Measurements from ENCODE around the gene ARAP3. TPM values are rescaled to one million over a fixed set of nuclear protein-coding genes. Genes with fewer than 3 reads are reported as not detected.

The ARAP3 gene
- polyA plus RNA-seq, 1 donor from 2014 or later = 1.4 TPM

DNA sequence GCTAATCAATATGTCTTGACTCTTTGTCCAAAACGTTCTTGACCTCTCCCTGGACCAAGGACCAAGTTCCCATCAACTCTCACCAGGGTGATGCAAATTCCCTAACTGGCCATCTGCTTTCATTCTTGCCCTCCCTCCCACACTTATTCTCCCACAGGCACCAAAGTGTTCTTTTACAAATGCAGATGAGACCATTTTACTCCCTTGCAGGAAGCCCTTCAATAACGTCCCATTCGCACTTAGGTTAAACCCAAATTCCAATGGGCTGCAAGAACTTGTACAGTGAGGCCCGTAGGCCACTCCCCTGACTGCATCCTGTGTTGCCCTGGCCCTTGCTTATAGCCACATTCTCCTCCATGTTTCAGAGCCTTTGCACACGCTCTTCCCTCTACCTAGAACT, 7.3 kb downstream of the ARAP3 start:
- TF ChIP-seq SMC3 (conservative IDR thresholded peaks at IDR 0.05; ENCODE audit: poor library complexity) (no peak), POLR2AphosphoS5 (IDR thresholded peaks at IDR 0.05) (no peak)
- TF ChIP-seq, protein P1, sequence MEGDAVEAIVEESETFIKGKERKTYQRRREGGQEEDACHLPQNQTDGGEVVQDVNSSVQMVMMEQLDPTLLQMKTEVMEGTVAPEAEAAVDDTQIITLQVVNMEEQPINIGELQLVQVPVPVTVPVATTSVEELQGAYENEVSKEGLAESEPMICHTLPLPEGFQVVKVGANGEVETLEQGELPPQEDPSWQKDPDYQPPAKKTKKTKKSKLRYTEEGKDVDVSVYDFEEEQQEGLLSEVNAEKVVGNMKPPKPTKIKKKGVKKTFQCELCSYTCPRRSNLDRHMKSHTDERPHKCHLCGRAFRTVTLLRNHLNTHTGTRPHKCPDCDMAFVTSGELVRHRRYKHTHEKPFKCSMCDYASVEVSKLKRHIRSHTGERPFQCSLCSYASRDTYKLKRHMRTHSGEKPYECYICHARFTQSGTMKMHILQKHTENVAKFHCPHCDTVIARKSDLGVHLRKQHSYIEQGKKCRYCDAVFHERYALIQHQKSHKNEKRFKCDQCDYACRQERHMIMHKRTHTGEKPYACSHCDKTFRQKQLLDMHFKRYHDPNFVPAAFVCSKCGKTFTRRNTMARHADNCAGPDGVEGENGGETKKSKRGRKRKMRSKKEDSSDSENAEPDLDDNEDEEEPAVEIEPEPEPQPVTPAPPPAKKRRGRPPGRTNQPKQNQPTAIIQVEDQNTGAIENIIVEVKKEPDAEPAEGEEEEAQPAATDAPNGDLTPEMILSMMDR (IDR thresholded peaks at IDR 0.05; ENCODE audit: poor library complexity, severe bottlenecking) = no peak
- no peak overlapping the region for H3K27ac ChIP-seq (ENCODE audit: low read length)
- no peaks in the 10 kb centered on the region for H3K79me2 ChIP-seq (replicated peaks; ENCODE audit: insufficient read depth, low read length)
- no peaks in the 10 kb centered on the region for H4K20me1 ChIP-seq (ENCODE audit: insufficient read depth)
- H3K9me3 ChIP-seq (ENCODE audit: low read length) = no peaks in the 10 kb centered on the region
- no peak overlapping the region for H3K4me2 ChIP-seq (ENCODE audit: low read length)
- H3K4me3 ChIP-seq (ENCODE audit: low read length) = no peak overlapping the region
- H3K27me3 ChIP-seq (ENCODE audit: insufficient read depth, low read depth, low read length) = no peaks in the 10 kb centered on the region
- no peak overlapping the region for H3K9ac ChIP-seq (ENCODE audit: low read length)
- no peaks in the 10 kb centered on the region for H3K36me3 ChIP-seq (ENCODE audit: insufficient read depth, low read length)
- no peaks in the 10 kb centered on the region for H3K9me2 ChIP-seq (ENCODE audit: insufficient read depth, low read length)
- no peaks in the 10 kb centered on the region for H3F3A ChIP-seq (ENCODE audit: insufficient read depth, low read length, poor library complexity, severe bottlenecking)
- no peak overlapping the region for H2AFZ ChIP-seq (ENCODE audit: low read depth, low read length)

GRCh38 chr5:141672841-141673813, 8.9 kb downstream of the ARAP3 start:
- no peak overlapping the region for H3K4me3 ChIP-seq (ENCODE audit: low read length)
- H4K20me1 ChIP-seq (ENCODE audit: insufficient read depth) = no peaks in the 10 kb centered on the region
- no peak overlapping the region for H3K4me2 ChIP-seq (ENCODE audit: low read length)
- no peaks in the 10 kb centered on the region for H3F3A ChIP-seq (ENCODE audit: insufficient read depth, low read length, poor library complexity, severe bottlenecking)
- H3K36me3 ChIP-seq (ENCODE audit: insufficient read depth, low read length) = no peaks in the 10 kb centered on the region
- no peak overlapping the region for H3K27ac ChIP-seq (ENCODE audit: low read length)
- no peak overlapping the region for H2AFZ ChIP-seq (ENCODE audit: low read depth, low read length)
- H3K9ac ChIP-seq (ENCODE audit: low read length) = peak overlapping the region; percentile 24
- H3K9me3 ChIP-seq (ENCODE audit: low read length) = no peaks in the 10 kb centered on the region
- H3K79me2 ChIP-seq (replicated peaks; ENCODE audit: insufficient read depth, low read length) = no peaks in the 10 kb centered on the region
- H3K9me2 ChIP-seq (ENCODE audit: insufficient read depth, low read length) = no peaks in the 10 kb centered on the region
- H3K27me3 ChIP-seq (ENCODE audit: insufficient read depth, low read depth, low read length) = no peaks in the 10 kb centered on the region
- TF ChIP-seq, protein P1 (IDR thresholded peaks at IDR 0.05; ENCODE audit: poor library complexity, severe bottlenecking) = no peak
- TF ChIP-seq POLR2AphosphoS5 (IDR thresholded peaks at IDR 0.05) (no peak), TAF1 (IDR thresholded peaks at IDR 0.05; ENCODE audit: low read depth) (no peak), MXI1 (conservative IDR thresholded peaks at IDR 0.05; ENCODE audit: poor library complexity, severe bottlenecking) (no peak), SMC3 (conservative IDR thresholded peaks at IDR 0.05; ENCODE audit: poor library complexity) (no peak), EZH2 (IDR thresholded peaks at IDR 0.05; ENCODE audit: borderline replicate concordance, insufficient read depth, low read length, poor library complexity, severe bottlenecking) (no peak), EP300 (conservative IDR thresholded peaks at IDR 0.05; ENCODE audit: poor library complexity, severe bottlenecking) (no peak), RAD21 (conservative IDR thresholded peaks at IDR 0.05) (no peak)
- TF ChIP-seq, protein P2, sequence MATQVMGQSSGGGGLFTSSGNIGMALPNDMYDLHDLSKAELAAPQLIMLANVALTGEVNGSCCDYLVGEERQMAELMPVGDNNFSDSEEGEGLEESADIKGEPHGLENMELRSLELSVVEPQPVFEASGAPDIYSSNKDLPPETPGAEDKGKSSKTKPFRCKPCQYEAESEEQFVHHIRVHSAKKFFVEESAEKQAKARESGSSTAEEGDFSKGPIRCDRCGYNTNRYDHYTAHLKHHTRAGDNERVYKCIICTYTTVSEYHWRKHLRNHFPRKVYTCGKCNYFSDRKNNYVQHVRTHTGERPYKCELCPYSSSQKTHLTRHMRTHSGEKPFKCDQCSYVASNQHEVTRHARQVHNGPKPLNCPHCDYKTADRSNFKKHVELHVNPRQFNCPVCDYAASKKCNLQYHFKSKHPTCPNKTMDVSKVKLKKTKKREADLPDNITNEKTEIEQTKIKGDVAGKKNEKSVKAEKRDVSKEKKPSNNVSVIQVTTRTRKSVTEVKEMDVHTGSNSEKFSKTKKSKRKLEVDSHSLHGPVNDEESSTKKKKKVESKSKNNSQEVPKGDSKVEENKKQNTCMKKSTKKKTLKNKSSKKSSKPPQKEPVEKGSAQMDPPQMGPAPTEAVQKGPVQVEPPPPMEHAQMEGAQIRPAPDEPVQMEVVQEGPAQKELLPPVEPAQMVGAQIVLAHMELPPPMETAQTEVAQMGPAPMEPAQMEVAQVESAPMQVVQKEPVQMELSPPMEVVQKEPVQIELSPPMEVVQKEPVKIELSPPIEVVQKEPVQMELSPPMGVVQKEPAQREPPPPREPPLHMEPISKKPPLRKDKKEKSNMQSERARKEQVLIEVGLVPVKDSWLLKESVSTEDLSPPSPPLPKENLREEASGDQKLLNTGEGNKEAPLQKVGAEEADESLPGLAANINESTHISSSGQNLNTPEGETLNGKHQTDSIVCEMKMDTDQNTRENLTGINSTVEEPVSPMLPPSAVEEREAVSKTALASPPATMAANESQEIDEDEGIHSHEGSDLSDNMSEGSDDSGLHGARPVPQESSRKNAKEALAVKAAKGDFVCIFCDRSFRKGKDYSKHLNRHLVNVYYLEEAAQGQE (IDR thresholded peaks at IDR 0.05; ENCODE audit: borderline replicate concordance) = no peak
